IMR-90 (cell line): Measurements from ENCODE around the gene ETV6. TPM values are rescaled to one million over a fixed set of nuclear protein-coding genes. Genes with fewer than 3 reads are reported as not detected.

Experiments used
- ATAC-seq: fragments of 200-7000 bp; cut with Tn5 transposase; 2 replicates; pipeline ENCODE4 v1.9.1; 2020; ENCODE audit warnings: low read depth, mild to moderate bottlenecking, moderate library complexity
- BruUV-seq: library from RNA; stranded (reverse); fragments of 400-500 nt; replicated peaks from 2 replicates; lab custom pipeline; 2021; lab: Mats Ljungman, UMichigan
- CTCF ChIA-PET: fragments of 300-600 bp; formaldehyde crosslinking; extraction: SDS; loops from one replicate; lab custom pipeline; 2021; ENCODE audit warnings: antibody characterized with exemption; lab: Yijun Ruan, JAX
- POLR2A ChIA-PET: fragments of 300-600 bp; sonication (Branson Sonifier 250); formaldehyde crosslinking; loops from one replicate; lab custom pipeline; 2022; ENCODE audit warnings: antibody characterized with exemption; ENCODE audit not compliant: unreplicated experiment; lab: Charles Lee
- DNase-seq: peaks from one replicate; pipeline ENCODE4 v3.0.0; 2013
- H2AFZ ChIP-seq: replicated peaks from 2 replicates; pipeline ENCODE3; 2013; ENCODE audit warnings: low read length, mild to moderate bottlenecking; ENCODE audit not compliant: poor library complexity
- H2AK5ac ChIP-seq: 2 replicates; pipeline ENCODE4 v1.6.1; 2013; ENCODE audit warnings: low read depth, low read length, inconsistent platforms
- H2AK9ac ChIP-seq: replicated peaks from 2 replicates; pipeline ENCODE3; 2013; ENCODE audit warnings: mild to moderate bottlenecking, low read depth, low read length, moderate library complexity; ENCODE audit not compliant: poor library complexity
- H2BK120ac ChIP-seq: 2 replicates; pipeline ENCODE4 v1.6.1; 2013; ENCODE audit warnings: low read depth, low read length, inconsistent platforms
- H2BK15ac ChIP-seq: 3 replicates; pipeline ENCODE4 v1.6.1; 2013; ENCODE audit warnings: low read depth, low read length, inconsistent platforms
- H2BK20ac ChIP-seq: 2 replicates; pipeline ENCODE4 v1.6.1; 2013; ENCODE audit warnings: low read depth, mild to moderate bottlenecking, inconsistent platforms, low read length, moderate library complexity
- H2BK5ac ChIP-seq: 2 replicates; pipeline ENCODE4 v1.6.1; 2013; ENCODE audit warnings: mild to moderate bottlenecking, low read depth, low read length, inconsistent platforms; ENCODE audit not compliant: poor library complexity, severe bottlenecking
- H3K14ac ChIP-seq: replicated peaks from 2 replicates; pipeline ENCODE4 v1.6.1; 2013; ENCODE audit warnings: low read depth, low read length, inconsistent platforms
- H3K18ac ChIP-seq: 2 replicates; pipeline ENCODE4 v1.6.1; 2013; ENCODE audit warnings: low read depth, low read length, control low read depth
- H3K23ac ChIP-seq: 2 replicates; pipeline ENCODE4 v1.6.1; 2013; ENCODE audit warnings: low read depth, low read length, inconsistent platforms
- H3K27ac ChIP-seq: 2 replicates; pipeline ENCODE4 v1.5.1; 2013; ENCODE audit warnings: mild to moderate bottlenecking, control low read depth, low read length; ENCODE audit not compliant: insufficient read depth
- H3K27me3 ChIP-seq: 2 replicates; pipeline ENCODE4 v1.6.1; 2013; ENCODE audit warnings: low read length; ENCODE audit not compliant: control insufficient read depth, insufficient read depth
- H3K36me3 ChIP-seq: 2 replicates; pipeline ENCODE4 v1.6.1; 2013; ENCODE audit warnings: low read length, mixed read lengths; ENCODE audit not compliant: control insufficient read depth, insufficient read depth
- H3K4ac ChIP-seq: 2 replicates; pipeline ENCODE4 v1.6.1; 2013; ENCODE audit warnings: low read depth, low read length, inconsistent platforms
- H3K4me1 ChIP-seq: 2 replicates; pipeline ENCODE4 v1.6.1; 2013; ENCODE audit warnings: low read length, mixed read lengths; ENCODE audit not compliant: control insufficient read depth, insufficient read depth
- H3K4me2 ChIP-seq: 2 replicates; pipeline ENCODE4 v1.6.1; 2013; ENCODE audit warnings: low read depth, mild to moderate bottlenecking, control low read depth, low read length, moderate library complexity
- H3K4me3 ChIP-seq: 2 replicates; pipeline ENCODE4 v1.5.1; 2013; ENCODE audit warnings: low read depth, mild to moderate bottlenecking, control low read depth, low read length, moderate library complexity; ENCODE audit not compliant: insufficient read depth
- H3K56ac ChIP-seq: 2 replicates; pipeline ENCODE4 v1.6.1; 2013; ENCODE audit warnings: low read length, inconsistent platforms; ENCODE audit not compliant: insufficient read depth; ENCODE audit errors: extremely low read depth
- H3K79me1 ChIP-seq, 2 experiments: 2 replicates each; pipeline ENCODE4 v1.6.1; 2013; ENCODE audit warnings: low read length in 2 of 2, inconsistent platforms in 1 of 2, low read depth in 1 of 2
- H3K9ac ChIP-seq: 2 replicates; pipeline ENCODE4 v1.6.1; 2013; ENCODE audit warnings: low read depth, low read length, control low read depth
- H3K9me1 ChIP-seq: 2 replicates; pipeline ENCODE4 v1.6.1; 2013; ENCODE audit warnings: low read length, inconsistent platforms; ENCODE audit not compliant: insufficient read depth
- H3K9me3 ChIP-seq: 2 replicates; pipeline ENCODE4 v1.6.1; 2013; ENCODE audit warnings: low read length; ENCODE audit not compliant: control insufficient read depth, insufficient read depth
- H4K20me1 ChIP-seq: 2 replicates; pipeline ENCODE4 v1.6.1; 2013; ENCODE audit warnings: low read length, inconsistent platforms; ENCODE audit not compliant: insufficient read depth
- H4K5ac ChIP-seq: 2 replicates; pipeline ENCODE4 v1.6.1; 2013; ENCODE audit warnings: mild to moderate bottlenecking, low read depth, low read length, control low read depth
- H4K8ac ChIP-seq, 2 experiments: 2 replicates each; pipeline ENCODE4 v1.6.1; 2013; ENCODE audit warnings: low read depth in 2 of 2, low read length in 2 of 2, control low read depth in 1 of 2, inconsistent platforms in 1 of 2
- H4K91ac ChIP-seq: 2 replicates; pipeline ENCODE4 v1.6.1; 2013; ENCODE audit warnings: low read depth, low read length, inconsistent platforms; ENCODE audit not compliant: insufficient read depth
- BHLHE40 ChIP-seq: fragments of 150-350 bp; IDR thresholded peaks from 2 replicates; pipeline ENCODE4 v1.6.1; 2016; ENCODE audit warnings: mild to moderate bottlenecking, low read depth, low read length
- CEBPB ChIP-seq: IDR thresholded peaks from 2 replicates; pipeline ENCODE4 v1.6.1; 2012; ENCODE audit warnings: low read depth, low read length, improper control_type of control experiment
- CHD1 ChIP-seq: IDR thresholded peaks from 2 replicates; pipeline ENCODE4 v1.6.1; 2012; ENCODE audit warnings: low read depth, low read length, improper control_type of control experiment
- FOS ChIP-seq: fragments of 150-350 bp; IDR thresholded peaks from 2 replicates; pipeline ENCODE4 v1.6.1; 2016; ENCODE audit warnings: low read depth, low read length
- MAFK ChIP-seq: IDR thresholded peaks from 2 replicates; pipeline ENCODE4 v1.6.1; 2012; ENCODE audit warnings: low read depth, low read length, improper control_type of control experiment
- MAZ ChIP-seq: IDR thresholded peaks from 2 replicates; pipeline ENCODE4 v1.6.1; 2012; ENCODE audit warnings: low read depth, mild to moderate bottlenecking, low read length, improper control_type of control experiment, moderate library complexity, borderline replicate concordance
- MXI1 ChIP-seq: IDR thresholded peaks from 2 replicates; pipeline ENCODE4 v1.6.1; 2012; ENCODE audit warnings: low read depth, mild to moderate bottlenecking, low read length, moderate library complexity, borderline replicate concordance
- NFE2L2 ChIP-seq: fragments of 150-350 bp; IDR thresholded peaks from 2 replicates; pipeline ENCODE4 v1.6.1; 2016; ENCODE audit warnings: low read depth, mild to moderate bottlenecking, low read length
- POLR2A ChIP-seq: IDR thresholded peaks from 2 replicates; pipeline ENCODE4 v1.6.1; 2012; ENCODE audit warnings: mild to moderate bottlenecking, low read depth, low read length
- RAD21 ChIP-seq: IDR thresholded peaks from 2 replicates; pipeline ENCODE4 v1.6.1; 2012; ENCODE audit warnings: low read length, improper control_type of control experiment
- RCOR1 ChIP-seq: IDR thresholded peaks from 2 replicates; pipeline ENCODE4 v1.6.1; 2012; ENCODE audit warnings: mild to moderate bottlenecking, low read length, improper control_type of control experiment; ENCODE audit not compliant: insufficient replicate concordance
- RFX5 ChIP-seq: IDR thresholded peaks from 2 replicates; pipeline ENCODE4 v1.8.0; 2012; ENCODE audit warnings: low read depth, mild to moderate bottlenecking, low read length, moderate library complexity
- SMC3 ChIP-seq: fragments of 150-350 bp; IDR thresholded peaks from 2 replicates; pipeline ENCODE4 v1.6.1; 2016; ENCODE audit warnings: low read depth, mild to moderate bottlenecking, antibody characterized with exemption, low read length, moderate library complexity
- WGBS, 2 experiments: methylation state at CpG; one replicate each; pipeline versions ENCODE4 v1.1.5 to v1.1.7; 2013; ENCODE audit warnings: missing lambda C conversion rate in 2 of 2; ENCODE audit not compliant: insufficient read length in 1 of 2; ENCODE audit errors: extremely low coverage in 2 of 2; 5-methylcytosine and 5-hydroxymethylcytosine counted together
- dilution Hi-C: fragments of 300-500 bp; cut with HindIII; formaldehyde crosslinking; loops from one replicate; pipeline ENCODE4 v1.14.3; 2018; ENCODE audit warnings: low sequenced_read_pairs; ENCODE audit not compliant: unreplicated experiment
- in situ Hi-C: fragments of 300-500 bp; cut with MboI; formaldehyde crosslinking; loops from 3 replicates; pipeline ENCODE4 v1.14.3; 2019; ENCODE audit warnings: low sequenced_read_pairs, inconsistent platforms, mixed read lengths
- intact Hi-C: fragments of 100-400 bp; cut with micrococcal nuclease; formaldehyde crosslinking; loops from 2 replicates; pipeline ENCODE4 v1.10.0; 2022
- polyA plus RNA-seq, 3 experiments: library from polyadenylated mRNA; depleted of rRNA; stranded (reverse); fragments of >200 nt; gene quantifications; 2 replicates each; pipeline ENCODE4 v1.2.3, GENCODE V29; 2012; ENCODE audit warnings: low replicate concordance in 1 of 3
- total RNA-seq: library from RNA; depleted of rRNA; stranded (reverse); fragments of >200 nt; gene quantifications from 2 replicates; pipeline ENCODE4 v1.2.3, GENCODE V29; 2012
- TF ChIP-seq, protein P1 (sequence below): conservative IDR thresholded peaks from 2 replicates; pipeline ENCODE4 v1.5.1; 2012; ENCODE audit warnings: mild to moderate bottlenecking, low read depth, low read length, improper control_type of control experiment
- TF ChIP-seq, protein P2 (sequence below): fragments of 150-350 bp; IDR thresholded peaks from 2 replicates; pipeline ENCODE4 v1.6.1; 2017; ENCODE audit warnings: mild to moderate bottlenecking, antibody characterized with exemption, low read length, low read depth

Gene ETV6
- total and polyA plus RNA-seq, 2 of the 4 experiments (the other 2 are of a cell fraction): 8.4 to 9.9 TPM

DNA sequence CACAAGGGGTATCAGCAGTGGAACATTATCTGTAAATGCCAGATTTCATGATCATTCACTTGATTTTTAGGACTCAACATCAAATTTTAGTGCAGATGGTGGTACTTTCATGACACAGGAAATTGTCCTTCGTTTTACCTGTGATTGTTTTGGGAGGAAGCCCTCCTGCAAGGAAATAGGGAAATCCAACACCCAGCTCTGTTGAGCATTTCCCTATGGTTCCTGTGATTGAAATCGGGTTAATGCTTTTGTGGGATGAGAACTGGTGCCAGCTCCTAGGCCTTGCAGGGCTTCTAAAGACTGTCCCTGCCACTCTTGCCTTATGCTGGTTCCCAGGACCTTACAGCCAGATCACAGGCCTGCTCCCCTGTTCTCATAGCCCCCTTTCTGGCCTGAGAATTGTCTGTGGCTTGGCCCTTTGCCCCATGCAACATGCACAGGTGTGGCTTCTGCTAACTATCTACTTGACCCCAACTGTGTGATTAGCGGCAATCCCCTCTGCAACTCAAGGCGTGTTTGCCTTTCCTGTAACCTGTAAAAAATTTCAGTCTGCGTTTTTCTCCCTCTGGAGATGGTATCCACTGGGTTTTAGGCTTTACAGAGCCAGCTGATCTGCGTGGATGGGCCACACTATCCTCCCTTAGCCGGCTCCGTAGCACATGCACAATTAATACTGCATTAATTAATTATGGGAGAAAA is 112.5 kb downstream of the ETV6 start:
- H3K4ac ChIP-seq: peak overlapping the region; percentile 97
- H3K4me1 ChIP-seq: peaks cover 50% of the 10 kb centered on the region
- peak overlapping the region; percentile 80; the same call in 1 of the 2 replicates for H3K14ac ChIP-seq
- H2BK20ac ChIP-seq: peak overlapping the region; percentile 98
- no peak for DNase-seq
- 0 out of 2 replicates have a peak overlapping the region, but pooled peaks have one; percentile 21 for H3K56ac ChIP-seq
- H2AFZ ChIP-seq: no peak overlapping the region
- no CpG with 5 or more reads among the region's 8 CpGs for WGBS, 2 experiments
- no peak overlapping the region for H3K4me2 ChIP-seq
- in situ Hi-C loops (no loop called here), dilution Hi-C loops (no loop called here), intact Hi-C loops (loop anchor here (10.0 kb wide), 1 partner anchor 273 kb away; no protein-coding TSS in a partner anchor)
- peaks cover 63 to 88% of the 10 kb centered on the region in 2 experiments for H3K79me1 ChIP-seq
- H2AK9ac ChIP-seq: no peak overlapping the region
- peak overlapping the region; percentile 91; the same call in 2 of the 3 replicates for H2BK15ac ChIP-seq
- no peak overlapping the region for H3K9ac ChIP-seq
- no TSS peak for BruUV-seq
- peaks cover 5% of the 10 kb centered on the region for H3K36me3 ChIP-seq
- POLR2A ChIA-PET: no interaction called here
- no peaks in the 10 kb centered on the region for H3K27me3 ChIP-seq
- peak overlapping the region; percentile 97 for H2BK120ac ChIP-seq
- H4K5ac ChIP-seq: peak overlapping the region; percentile 74; the same call in 1 of the 2 replicates
- peaks cover 28% of the 10 kb centered on the region for H3K9me1 ChIP-seq
- ATAC-seq: no peak
- no peak overlapping the region for H3K4me3 ChIP-seq
- peak overlapping the region; percentile 99; the same call in 1 of the 2 replicates for H3K18ac ChIP-seq
- CTCF ChIA-PET: no interaction called here
- peak overlapping the region; percentile 98 for H4K91ac ChIP-seq
- H3K27ac ChIP-seq: peak overlapping the region; percentile 44
- H3K9me3 ChIP-seq: no peaks in the 10 kb centered on the region
- 0 out of 2 replicates have a peak overlapping the region, but pooled peaks have one; percentile 17 for H3K23ac ChIP-seq
- H2BK5ac ChIP-seq: peak overlapping the region; percentile 97
- peak overlapping the region; percentile 81 to 86 for H4K8ac ChIP-seq
- no peaks in the 10 kb centered on the region for H4K20me1 ChIP-seq
- peak overlapping the region; percentile 82 for H2AK5ac ChIP-seq
- TF ChIP-seq MAFK: no peak
- TF ChIP-seq CHD1: no peak
- TF ChIP-seq, protein P1, sequence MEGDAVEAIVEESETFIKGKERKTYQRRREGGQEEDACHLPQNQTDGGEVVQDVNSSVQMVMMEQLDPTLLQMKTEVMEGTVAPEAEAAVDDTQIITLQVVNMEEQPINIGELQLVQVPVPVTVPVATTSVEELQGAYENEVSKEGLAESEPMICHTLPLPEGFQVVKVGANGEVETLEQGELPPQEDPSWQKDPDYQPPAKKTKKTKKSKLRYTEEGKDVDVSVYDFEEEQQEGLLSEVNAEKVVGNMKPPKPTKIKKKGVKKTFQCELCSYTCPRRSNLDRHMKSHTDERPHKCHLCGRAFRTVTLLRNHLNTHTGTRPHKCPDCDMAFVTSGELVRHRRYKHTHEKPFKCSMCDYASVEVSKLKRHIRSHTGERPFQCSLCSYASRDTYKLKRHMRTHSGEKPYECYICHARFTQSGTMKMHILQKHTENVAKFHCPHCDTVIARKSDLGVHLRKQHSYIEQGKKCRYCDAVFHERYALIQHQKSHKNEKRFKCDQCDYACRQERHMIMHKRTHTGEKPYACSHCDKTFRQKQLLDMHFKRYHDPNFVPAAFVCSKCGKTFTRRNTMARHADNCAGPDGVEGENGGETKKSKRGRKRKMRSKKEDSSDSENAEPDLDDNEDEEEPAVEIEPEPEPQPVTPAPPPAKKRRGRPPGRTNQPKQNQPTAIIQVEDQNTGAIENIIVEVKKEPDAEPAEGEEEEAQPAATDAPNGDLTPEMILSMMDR: no peak
- TF ChIP-seq, protein P2, sequence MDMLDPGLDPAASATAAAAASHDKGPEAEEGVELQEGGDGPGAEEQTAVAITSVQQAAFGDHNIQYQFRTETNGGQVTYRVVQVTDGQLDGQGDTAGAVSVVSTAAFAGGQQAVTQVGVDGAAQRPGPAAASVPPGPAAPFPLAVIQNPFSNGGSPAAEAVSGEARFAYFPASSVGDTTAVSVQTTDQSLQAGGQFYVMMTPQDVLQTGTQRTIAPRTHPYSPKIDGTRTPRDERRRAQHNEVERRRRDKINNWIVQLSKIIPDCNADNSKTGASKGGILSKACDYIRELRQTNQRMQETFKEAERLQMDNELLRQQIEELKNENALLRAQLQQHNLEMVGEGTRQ: no peak
- TF ChIP-seq SMC3: no peak
- no peak for TF ChIP-seq POLR2A
- TF ChIP-seq RFX5: no peak
- TF ChIP-seq MXI1: no peak
- no peak for TF ChIP-seq RAD21
- no peak for TF ChIP-seq MAZ
- TF ChIP-seq FOS: no peak
- TF ChIP-seq RCOR1: no peak
- TF ChIP-seq BHLHE40: no peak
- no peak for TF ChIP-seq CEBPB
- no peak for TF ChIP-seq NFE2L2
